GM21515 (cell line): ENCODE data around the gene AASDH.
"Not testable (repeated sequence)": the region's sequence is repeated elsewhere in the genome, so short reads cannot be mapped to it uniquely, and the experiment has no call there.

Experiments used
- ATAC-seq: cut with Tn5 transposase; IDR thresholded peaks from one replicate; pipeline ENCODE4 v1.9.1; 2021; ENCODE audit not compliant: unreplicated experiment

The AASDH gene

DNA sequence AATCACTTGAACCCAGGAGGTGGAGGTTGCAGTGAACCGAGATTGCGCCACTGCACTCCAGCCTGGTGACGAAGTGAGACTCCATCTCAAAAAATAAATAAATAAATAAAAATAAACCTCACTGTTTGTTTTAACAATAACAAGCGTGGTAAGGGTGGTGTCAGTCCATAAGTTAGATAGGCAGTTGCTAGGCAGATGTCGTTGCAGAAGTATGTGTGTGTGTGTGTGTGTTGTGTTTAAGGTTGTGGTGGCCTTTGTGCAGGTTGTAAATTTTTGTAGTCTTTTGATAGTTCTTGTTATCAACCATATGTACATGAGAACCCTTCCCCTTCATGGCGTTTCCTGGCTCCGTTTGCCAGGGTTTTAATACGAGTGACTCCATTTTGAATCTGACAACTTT lies 4.0 kb upstream of the AASDH start:
- no peak for ATAC-seq

DNA sequence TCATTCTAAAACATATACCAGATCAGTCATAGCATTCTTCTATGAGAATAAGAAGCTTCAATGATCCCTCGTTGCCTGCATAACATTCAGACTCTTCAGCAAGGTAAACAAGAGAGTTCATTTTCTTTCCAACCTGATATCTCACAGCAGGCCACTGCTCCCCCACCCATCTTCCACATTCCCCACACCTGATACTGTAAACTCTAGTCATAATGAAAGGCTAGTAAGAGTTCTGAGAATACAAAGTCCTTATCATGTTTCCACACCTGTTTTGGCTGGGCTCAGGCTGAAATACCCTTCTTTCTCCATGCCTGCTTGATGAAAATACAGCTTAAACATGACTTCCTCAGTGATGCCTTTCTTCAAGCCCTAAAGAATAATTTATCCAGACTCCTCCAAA lies 2.3 kb upstream of the AASDH start:
- no peak for ATAC-seq

DNA sequence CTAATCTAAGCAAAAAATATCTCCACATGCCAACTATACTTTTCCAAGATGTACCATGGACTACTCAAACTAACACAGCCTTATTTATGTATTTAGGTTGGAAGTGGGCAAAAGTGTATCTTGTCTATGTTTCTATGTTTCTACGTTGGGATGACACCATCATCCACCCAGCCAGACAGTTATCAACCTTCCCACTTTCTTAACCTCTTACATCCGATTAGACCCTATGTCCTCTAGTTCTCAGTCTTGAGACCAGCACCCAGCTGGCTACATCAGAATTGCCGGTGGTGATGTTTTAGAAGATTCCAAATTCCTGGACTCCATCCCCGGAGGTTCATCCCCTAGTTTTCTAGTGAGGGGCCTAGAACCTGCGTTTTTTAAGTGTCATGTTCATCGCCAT lies 1.0 kb upstream of the AASDH start:
- ATAC-seq, result no peak

DNA sequence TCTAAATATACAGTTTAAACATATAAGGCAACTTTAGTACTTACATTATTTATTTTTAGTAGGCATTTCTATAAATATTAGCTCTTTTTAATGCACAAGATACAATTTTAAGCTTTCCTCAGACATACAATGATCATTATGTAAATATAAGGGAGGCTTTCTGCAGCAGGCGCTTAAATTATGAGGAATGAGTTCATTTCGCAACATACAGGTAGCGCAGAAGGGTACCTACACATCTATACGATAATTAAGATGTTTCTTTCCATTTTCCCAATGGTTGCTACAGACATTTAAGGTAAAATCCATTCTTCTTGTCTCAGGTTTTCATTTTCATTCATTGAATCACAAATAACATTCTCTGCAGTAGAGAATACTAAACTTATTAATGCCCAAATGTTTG lies 1.2 kb downstream of the AASDH start:
- no peak for ATAC-seq

DNA sequence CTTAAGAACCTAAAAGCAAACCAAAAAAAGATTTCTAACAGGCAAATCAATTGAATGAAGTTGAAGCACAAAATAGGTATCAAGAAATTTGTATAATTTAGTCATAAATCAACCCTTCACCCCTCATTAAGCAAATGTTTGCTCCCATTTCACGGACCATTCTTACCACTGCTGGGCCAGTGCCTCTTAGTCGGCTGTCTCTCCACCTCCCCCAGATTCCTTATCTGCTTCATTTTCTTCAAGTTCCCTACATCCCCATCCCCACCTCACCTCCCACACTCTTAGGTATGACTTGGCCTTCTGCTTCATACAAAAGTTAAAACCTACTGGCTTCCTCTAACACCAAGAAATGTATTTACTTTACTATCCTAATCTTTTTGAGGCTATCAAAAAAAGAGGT lies 11.8 kb downstream of the AASDH start:
- ATAC-seq, result no peak

DNA sequence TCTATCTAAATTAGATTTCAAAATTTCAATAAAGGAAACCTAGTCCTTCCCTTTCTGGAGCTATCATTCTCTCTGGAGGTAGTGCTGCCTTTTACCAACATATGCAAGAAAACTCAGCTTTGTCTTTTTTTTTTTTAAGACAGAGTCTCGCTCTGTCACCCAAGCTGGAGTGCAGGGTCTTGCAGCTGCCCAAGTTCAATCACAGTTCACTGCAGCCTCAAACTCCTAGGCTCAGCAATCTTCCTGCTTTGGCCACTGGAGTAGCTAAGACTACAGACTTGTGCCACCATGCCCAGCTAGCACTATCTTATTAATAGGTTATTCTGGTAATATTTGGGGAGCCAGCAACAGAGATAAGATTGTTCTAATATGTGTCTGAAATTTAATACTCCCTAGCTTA lies 12.3 kb downstream of the AASDH start:
- ATAC-seq, result no peak

DNA sequence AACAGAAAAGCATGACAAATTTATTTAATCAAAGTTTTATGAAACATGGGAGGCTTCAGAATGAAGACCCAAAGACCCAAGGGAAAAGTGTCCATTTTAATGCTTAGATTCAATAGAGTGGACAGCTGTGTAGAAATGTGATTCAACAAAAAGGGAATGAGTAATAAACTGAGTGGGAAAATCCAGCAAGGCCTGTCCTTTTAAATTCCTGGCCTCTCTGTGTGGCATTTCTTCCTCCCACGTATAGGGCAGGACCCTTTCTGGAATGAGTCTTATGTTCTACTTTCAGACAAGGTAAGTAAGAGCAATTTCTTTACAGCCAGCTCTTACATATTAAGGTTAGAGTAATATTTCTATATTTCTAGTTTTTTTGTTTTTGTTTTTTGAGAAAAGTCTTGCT lies 14.5 kb downstream of the AASDH start:
- ATAC-seq, result no peak

DNA sequence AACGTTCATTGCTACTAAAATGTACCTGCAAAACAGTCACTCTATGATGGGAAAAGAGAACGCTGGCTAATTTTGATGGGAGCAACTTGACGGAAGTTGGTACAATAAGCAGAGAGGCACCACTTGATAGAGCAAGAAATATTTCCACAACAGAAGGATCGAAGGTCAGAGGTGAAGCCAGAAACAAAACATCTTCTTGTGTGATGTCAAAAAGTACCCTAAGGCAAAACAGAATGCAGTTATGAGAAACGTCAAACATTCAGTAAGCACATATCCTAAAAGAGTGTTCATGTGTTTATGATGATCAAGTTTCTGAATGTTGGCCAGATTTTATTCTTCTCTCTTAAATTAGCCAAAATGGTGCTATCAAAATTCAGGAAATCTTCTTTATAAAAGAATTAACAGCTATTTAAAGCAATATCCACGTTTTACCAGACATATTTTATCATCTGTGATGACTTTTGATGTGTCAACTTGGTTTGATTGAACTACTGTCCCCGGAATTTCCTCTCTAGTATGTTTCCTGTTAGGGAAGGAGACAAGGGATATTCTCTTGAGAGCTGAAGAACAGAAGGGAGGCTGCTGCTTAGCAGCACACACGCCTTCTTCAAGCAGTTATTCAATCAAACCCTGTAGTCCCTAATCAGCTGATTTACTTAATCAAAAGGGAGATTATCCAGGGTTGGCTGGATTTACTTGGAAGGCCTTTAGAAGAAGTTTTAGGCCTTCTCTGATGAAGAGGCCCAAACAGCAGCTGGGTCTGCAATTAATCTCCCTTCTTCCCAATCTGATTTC lies 15.7 kb downstream of the AASDH start:
- ATAC-seq, result no peak

DNA sequence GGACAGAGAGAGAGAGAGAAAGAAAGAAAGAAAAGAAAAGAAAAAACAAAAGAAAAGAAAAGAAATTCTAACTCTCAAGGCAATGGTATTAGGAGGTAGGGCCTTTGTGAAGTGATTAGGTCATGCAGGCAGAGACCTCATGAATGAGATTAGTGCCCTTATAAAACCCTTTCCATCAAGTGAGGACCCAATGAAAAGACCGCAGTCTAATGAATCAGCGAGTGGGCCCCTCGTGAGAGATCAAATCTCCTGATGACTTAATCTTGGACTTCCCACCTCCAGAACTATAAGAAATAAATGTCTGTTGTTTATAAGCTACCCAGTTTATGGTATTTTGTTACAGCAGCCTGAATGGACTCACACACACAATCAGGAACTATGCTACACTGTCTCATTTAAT lies 16.9 kb downstream of the AASDH start:
- no peak for ATAC-seq

DNA sequence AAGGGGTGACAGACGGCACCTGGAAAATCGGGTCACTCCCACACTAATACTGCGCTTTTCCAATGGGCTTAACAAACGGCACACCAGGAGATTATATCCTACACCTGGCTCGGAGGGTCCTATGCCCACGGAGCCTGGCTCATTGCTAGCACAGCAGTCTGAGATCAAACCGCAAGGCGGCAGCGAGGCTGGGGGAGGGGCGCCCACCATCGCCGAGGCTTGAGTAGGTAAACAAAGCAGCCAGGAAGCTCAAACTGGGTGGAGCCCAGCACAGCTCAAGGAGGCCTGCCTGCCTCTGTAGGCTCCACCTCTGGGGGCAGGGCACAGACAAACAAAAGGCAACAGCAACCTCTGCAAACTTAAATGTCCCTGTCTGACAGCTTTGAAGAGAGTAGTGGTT lies 24.3 kb downstream of the AASDH start:
- not testable (repeated sequence) for ATAC-seq

DNA sequence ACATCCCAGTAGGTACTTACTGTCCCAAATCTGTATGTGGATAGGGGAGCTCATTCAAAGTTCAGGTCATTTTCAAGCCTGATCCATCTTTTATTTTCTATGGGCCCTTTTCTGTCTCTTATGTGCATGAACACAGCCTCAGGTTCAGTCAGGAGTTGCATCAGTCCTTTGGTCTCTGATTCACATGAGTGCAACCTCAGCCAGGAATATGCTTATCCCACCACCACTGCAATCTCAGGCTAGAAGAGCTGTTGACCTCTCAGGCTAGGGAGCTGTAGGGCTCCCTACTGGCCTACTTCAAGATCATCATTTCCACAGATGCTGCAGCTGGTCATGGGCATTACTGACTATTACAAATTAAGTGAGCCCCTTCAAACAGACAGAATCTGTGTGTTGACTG lies 27.2 kb downstream of the AASDH start:
- no peak for ATAC-seq

DNA sequence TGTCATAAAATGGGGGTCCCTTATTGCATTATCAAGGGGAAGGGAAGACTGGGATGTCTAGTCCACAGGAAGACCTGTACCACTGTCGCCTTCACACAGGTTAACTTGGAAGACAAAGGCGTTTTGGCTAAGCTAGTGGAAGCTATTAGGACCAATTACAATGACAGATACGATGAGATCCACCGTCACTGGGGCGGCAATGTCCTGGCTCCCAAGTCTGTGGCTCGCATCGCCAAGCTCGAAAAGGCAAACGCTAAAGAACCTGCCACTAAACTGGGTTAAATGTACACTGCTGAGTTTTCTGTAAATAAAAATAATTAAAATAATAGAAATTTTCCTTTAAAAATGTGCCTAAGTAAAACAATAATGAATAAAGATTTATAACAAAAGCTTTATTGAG lies 30.6 kb downstream of the AASDH start:
- no peak for ATAC-seq

DNA sequence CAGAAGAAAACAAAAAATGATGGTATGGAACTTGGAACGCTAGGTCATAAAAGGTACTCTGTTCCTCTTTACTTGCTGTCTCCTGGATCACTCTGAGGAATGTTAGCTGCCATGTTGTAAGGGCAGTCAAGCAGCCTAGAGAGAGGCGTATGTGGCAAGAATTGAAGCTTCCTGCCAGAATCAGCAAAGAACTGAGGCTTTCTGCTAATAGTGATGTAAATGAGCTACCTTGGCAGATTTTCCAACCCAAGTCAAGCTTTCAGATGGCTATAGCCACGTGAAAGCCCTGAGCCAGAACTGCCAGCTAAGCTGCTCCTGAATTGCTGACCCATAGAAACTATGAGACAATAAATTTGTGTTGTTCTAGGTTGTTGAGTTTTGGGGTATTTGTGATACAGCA lies 38.7 kb downstream of the AASDH start:
- no peak for ATAC-seq

DNA sequence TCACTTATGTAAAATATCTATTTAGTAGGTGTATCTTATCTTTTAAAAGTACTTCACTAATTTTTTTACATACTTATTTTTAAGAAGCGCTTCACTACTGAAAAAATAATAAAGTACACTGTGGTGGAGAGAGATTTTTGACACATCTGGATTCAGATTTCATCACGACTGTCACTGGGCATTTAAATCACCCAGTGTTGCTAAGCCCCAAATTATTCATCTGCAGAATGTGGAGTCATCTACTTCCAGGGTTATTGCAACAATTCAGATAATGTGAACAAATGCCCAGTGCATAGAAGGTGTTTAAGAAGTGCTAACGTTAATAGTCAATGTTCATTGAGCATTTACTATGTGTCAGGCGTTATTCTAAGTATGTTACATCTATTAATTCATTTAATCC lies 41.8 kb downstream of the AASDH start:
- ATAC-seq, result no peak

DNA sequence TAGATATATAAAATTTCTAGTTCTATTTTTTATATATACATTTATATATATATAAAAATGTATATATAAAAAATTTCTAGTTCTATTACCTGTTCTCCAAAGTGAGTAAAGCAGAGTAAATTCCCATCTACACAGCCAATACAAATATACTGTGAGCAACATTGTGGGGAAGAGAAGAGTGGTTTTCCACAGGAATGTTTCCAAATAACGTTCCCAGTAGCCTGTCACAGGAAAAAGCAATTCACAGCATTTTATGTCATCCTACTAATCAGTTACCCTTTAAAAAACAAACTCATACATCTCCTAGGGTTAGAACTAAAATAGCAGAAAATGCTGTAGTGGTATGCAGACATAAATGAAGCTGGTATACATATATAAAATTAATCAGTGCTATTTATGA lies 44.5 kb downstream of the AASDH start:
- no peak for ATAC-seq

DNA sequence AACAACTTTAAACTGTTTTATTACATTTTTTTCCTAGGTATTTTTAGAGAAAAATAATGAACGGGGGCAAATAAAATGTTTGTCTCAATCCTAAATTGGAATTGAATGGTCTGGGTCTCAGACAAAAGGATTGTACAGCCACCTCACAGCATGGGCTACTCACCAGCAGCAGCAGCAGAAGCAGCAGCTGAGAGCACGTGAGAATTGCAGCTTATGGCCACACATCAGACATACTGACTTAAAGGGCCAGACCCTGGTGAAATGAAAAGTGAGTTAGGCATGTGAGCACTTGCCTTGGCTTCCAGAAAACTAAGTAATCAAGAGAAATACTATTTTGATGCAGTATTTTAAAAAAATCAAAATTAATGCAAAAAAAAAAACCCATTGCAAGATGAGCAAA lies 56.6 kb downstream of the AASDH start:
- no peak for ATAC-seq

DNA sequence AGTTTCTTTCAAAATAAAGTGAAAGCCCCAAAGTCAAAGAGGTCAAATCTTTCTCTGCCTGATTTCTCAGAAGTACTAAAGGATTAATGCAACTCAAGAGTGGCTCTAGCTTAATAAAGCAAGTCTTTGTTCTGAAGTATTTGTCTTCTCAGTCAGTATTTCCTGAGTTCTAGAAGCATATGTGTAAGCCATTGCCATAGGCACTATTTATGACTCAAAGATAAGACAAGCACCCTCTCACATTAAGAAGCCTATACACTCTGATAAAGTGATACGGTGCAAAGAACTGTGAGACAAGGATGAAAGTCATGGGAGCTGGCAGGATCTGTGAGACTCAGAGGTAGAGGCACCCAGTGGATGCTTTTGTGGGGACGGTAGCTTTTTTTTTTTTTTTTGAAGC lies 60.9 kb downstream of the AASDH start:
- ATAC-seq, result no peak

DNA sequence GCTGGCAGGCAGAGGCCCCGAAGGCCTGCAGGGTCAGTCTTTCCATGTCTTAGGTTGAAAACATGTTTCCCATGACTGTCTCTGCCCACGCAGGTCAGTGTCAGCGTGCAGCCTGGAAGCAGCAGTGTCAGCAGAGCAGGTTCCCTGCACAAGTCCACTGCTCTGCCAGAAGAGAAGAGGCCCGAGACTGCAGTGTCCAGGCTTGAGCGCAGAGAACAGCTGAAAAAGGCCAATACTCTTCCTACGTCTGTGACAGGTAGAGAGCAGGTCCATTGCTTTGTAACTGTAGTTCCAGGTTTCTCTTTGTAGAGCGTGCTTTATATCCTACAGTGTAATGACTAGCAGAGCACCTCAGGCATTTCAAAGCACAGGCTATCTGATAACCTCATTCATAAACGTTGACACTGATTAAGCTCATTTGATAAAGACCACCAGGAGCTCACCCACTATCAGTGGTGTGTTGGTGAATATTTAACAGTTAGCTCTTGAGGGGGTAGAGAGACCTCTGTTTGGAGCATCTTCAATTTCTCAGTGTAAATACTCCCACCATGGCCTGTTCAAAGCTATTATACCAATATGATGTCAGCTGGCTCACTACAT lies 63.2 kb downstream of the AASDH start:
- ATAC-seq, result no peak

DNA sequence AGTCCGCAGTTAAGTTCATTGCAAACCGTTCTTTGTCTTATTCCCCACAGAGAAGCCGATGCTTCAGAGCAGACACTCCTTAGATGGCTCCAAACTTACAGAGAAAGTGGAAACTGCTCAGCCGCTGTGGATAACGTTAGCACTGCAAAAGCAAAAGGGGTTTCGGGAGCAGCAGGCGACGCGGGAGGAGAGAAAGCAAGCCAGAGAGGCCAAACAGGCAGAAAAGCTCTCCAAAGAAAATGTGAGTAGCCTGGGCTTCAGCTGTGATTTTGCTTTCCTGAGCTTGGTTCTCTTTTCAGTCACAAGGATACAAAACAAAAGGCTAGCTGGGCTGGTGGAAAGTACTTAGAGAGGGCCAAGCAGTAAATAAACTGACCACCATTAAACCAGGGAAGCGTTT lies 64.0 kb downstream of the AASDH start:
- no peak for ATAC-seq

DNA sequence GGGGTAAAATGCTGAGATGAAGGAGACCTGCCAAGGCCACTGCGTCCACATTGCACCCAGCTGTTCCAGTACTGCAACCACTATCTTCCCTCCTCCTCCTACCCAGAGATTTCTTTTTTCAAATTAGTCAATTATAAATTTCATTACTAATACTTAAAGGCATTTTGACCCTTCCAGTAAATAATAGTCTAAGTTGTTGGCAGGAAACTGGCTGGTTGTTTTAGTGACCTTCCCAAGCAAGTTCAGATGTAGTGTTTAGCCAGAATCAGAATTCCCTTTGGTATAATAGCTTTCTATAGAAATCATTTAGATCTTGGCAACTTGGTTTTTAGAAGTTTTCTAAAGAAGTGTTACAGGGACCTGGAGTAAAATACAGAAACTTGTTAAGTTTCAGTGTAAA lies 66.0 kb downstream of the AASDH start:
- no peak for ATAC-seq

DNA sequence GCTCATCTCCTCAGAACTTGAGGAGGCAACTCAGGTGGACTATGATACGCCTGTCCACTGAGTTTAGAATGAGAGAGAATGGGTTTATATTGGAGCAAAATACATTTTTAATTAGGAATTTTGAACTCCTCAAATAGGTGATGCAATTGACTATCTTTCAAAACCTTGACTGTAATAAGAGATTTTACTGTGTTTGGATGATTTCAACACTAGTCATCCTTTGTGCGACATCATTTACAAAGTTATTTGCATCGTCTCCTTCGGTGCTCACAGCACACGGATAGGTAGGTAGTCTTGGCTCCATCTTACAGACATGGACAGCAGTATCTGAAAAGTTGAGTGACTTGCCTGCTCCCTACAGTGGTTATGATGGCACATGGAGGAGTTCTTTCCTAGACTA lies 67.0 kb downstream of the AASDH start:
- no peak for ATAC-seq

DNA sequence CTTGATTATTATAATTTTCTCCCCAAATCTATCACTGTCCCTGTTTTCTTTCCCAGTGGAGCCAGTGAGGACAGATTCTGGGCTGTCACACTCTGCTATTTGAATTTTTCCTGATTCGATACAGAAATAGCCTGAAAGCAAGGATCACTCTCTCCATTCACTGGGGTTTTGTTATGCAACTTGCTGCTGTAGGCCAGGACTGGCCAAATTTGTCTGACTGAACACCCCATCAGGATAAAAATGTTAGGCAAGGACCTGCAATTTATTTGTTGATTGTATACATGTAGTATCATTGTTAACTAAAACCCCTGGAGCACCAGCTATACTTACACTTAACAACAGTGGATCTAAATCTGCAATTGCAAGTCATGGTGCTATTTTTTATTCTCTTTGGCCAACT lies 68.7 kb downstream of the AASDH start:
- no peak for ATAC-seq

DNA sequence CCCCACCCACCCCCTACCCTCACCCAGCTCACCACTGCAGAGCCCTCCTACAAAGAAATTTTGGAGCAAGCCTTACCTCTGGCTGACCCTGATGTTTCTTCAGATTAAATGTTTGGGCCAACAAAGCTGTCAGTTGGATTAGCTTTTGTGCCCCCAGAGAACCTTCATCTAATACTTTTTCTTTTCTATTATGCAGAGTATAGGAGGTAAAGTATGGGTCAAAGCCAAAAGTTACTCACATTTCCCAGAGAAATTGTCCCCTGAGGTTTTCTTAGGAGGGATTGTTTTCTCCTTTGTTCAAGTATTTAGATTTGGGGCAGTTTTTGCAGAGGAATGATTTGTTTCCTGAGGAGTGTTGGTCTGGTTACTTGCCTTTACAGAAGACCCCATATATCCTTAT lies 69.5 kb downstream of the AASDH start:
- ATAC-seq, result no peak
